Activated T-cell treated with anti-CD3 and anti-CD28 coated beads, Interleukin-2, amount 50 U/mL, for 4 hours (primary cell): ENCODE measurements around the gene EIF1AY. TPM values are rescaled to one million over a fixed set of nuclear protein-coding genes. Genes with fewer than 3 reads are reported as not detected.
"Not testable (repeated sequence)": the region's sequence is repeated elsewhere in the genome, so short reads cannot be mapped to it uniquely, and the experiment has no call there.

Experiments
- ATAC-seq, 2 donors: fragments of 200-7000 bp; cut with Tn5 transposase; one replicate each; pipeline ENCODE4 v1.10.0; 2021
- DNase-seq: peaks from one replicate; pipeline ENCODE4 v3.0.0-alpha.2; 2020
- H3K27me3 Mint-ChIP-seq: one replicate; pipeline ENCODE4 v1.8.0; 2021; ENCODE audit warnings: low read depth, mixed read lengths
- H3K36me3 Mint-ChIP-seq: one replicate; pipeline ENCODE4 v1.8.0; 2022; ENCODE audit warnings: mixed read lengths; ENCODE audit not compliant: insufficient read depth
- H3K4me1 Mint-ChIP-seq: one replicate; pipeline ENCODE4 v1.8.0; 2021; ENCODE audit warnings: low read depth, mixed read lengths
- H3K4me3 Mint-ChIP-seq: one replicate; pipeline ENCODE4 v1.8.0; 2021; ENCODE audit warnings: mild to moderate bottlenecking, moderate library complexity, mixed read lengths
- H3K9me3 Mint-ChIP-seq: one replicate; pipeline ENCODE4 v1.8.0; 2021; ENCODE audit warnings: mixed read lengths
- total RNA-seq, 3 donors: library from RNA; stranded (reverse); gene quantifications; one replicate each; pipeline ENCODE4 v1.2.1, GENCODE V29; 2021

EIF1AY gene, protein sequence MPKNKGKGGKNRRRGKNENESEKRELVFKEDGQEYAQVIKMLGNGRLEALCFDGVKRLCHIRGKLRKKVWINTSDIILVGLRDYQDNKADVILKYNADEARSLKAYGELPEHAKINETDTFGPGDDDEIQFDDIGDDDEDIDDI
- total RNA-seq, result 10 to 100 TPM in 2 of 3 donors, not detected in 1; 71.4 to 72.7 TPM

DNA sequence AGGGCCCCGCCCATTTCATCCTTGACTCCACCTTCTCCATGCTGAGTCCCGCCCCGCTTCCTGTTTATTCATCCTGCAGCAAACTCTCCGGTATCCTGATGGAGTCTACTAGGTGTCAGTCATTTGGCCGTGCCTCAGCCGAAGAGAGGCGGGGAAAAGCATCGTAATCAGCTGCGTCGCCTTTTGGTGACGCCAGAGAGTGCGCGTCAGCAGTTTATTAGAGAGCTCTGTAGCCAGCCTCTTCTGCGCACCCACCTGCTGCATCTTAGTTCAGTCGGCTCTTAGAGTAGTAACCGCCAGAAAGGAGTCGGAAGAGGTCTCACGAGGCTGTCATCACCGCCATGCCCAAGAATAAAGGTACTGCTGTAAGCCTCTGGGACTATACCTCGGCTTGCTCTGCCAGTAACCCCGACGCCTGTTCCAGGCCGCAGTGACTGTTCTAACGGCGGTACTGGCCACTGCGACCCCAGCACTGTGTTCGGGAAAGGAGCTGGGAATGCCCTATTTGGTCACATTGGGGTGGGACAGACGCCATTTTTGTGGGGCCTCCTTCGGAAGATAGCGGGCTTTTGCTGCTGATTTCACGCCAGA, at the start of gene EIF1AY:
Gene EIF1AY (plus strand): TSS at position 246 of the 591 bp plus-strand sequence. CDS start 96 bp downstream, at position 342.
- ATAC-seq, result peak in 1 of 2 donors; percentile 95
- peaks cover 11% of the 10 kb centered on the region for H3K36me3 Mint-ChIP-seq
- H3K9me3 Mint-ChIP-seq, result no peaks in the 10 kb centered on the region
- no peak for DNase-seq
- H3K27me3 Mint-ChIP-seq, result no peaks in the 10 kb centered on the region
- peak within 1 kb of the TSS; percentile 92 for H3K4me3 Mint-ChIP-seq
- H3K4me1 Mint-ChIP-seq, result peaks cover 35% of the 10 kb centered on the region

DNA sequence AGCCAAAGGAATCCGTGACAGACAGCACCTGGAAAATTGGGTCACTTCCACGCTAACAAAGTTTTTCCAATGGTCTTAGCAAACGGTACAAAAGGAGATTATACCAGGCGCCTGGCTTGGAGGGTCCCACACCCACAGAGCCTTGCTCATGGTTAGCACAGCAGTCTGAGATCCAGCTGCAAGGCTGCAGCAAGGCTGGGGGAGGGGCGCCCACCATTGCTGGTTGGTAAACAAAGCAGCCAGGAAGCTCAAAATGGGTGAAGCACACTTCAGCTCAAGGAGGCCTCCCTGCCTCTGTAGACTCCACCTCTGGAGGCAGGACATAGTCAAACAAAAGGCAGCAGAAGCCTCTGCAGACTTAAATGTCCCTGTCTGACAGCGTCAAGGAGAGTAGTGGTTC, 47.1 kb upstream of the EIF1AY start:
- H3K4me3 Mint-ChIP-seq, result no peak overlapping the region
- H3K27me3 Mint-ChIP-seq, result peaks cover 2% of the 10 kb centered on the region
- DNase-seq (no peak), ATAC-seq (no peak)
- peaks cover 15% of the 10 kb centered on the region for H3K4me1 Mint-ChIP-seq
- H3K36me3 Mint-ChIP-seq, result no peaks in the 10 kb centered on the region
- H3K9me3 Mint-ChIP-seq, result peaks cover 5% of the 10 kb centered on the region

DNA sequence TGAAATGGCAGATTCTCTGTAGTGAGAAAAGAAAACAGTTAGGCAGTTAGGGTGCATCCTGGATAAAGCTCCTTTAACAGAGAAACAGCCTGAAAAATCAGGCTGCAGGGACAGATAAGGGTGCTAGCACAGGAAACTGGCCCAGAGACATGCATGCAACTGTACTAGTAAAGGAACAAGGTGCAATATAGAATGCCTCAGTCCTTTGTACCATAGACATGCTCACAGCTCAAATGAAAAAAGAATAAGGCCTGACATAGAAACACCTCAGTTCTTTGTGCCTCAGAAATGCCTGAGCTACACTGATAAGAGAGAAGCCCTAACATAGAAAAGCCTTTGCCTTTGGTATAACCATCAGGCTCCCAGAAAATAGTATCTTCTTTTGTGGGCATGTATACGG, 37.4 kb upstream of the EIF1AY start:
- H3K27me3 Mint-ChIP-seq, result no peaks in the 10 kb centered on the region
- DNase-seq, result no peak
- no peaks in the 10 kb centered on the region for H3K9me3 Mint-ChIP-seq
- H3K36me3 Mint-ChIP-seq, result no peaks in the 10 kb centered on the region
- no peak for ATAC-seq
- H3K4me1 Mint-ChIP-seq, result peaks cover 23% of the 10 kb centered on the region
- no peak overlapping the region for H3K4me3 Mint-ChIP-seq

DNA sequence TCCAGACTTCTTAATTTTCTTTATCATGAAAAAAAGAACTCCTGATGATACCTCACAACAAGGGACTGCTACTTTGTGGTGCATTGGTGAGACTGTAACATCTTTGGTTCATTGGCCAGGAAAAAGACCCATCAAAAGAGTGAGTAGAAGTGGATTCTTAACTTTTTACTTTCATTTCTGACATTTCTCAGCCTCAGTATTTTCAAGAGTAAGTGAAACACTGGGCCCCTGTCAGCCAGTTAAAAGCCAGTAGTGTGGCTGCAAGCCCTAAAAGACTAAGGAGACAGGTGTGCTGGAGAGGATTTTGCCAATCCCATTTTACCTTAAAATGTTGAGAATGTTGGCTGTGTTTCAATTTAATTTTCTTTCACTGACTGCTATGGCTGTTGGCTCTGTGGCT, 36.6 kb upstream of the EIF1AY start:
- no peak for DNase-seq
- no peaks in the 10 kb centered on the region for H3K36me3 Mint-ChIP-seq
- peaks cover 23% of the 10 kb centered on the region for H3K4me1 Mint-ChIP-seq
- H3K9me3 Mint-ChIP-seq, result no peaks in the 10 kb centered on the region
- no peak for ATAC-seq
- no peak overlapping the region for H3K4me3 Mint-ChIP-seq
- H3K27me3 Mint-ChIP-seq, result no peaks in the 10 kb centered on the region

DNA sequence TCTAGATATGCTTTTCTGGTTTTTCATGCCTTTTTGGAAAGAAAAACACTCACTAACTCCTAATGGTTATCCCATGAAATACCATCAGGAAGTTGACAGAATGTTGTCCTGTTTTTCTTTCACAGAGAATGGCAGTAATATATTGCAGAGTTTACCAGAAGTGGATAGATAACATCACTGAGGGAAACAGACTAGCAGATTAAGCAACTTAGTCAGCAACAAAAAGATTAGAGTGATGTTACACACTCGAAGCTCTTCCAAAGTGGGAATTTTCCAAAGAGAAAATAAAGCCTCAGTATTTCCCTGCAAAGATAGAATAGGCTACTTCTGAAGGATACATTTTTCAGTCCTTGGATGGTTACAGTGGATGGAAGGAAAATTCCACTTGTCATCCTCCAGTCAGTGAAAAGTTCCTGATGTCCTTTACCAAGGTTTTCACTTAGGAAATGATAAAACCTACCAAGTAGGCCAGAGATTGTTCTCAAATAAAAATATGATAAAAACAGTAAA, 31.1 kb upstream of the EIF1AY start:
- H3K36me3 Mint-ChIP-seq, result no peaks in the 10 kb centered on the region
- no peak for ATAC-seq
- no peaks in the 10 kb centered on the region for H3K9me3 Mint-ChIP-seq
- no peak for DNase-seq
- peaks cover 9% of the 10 kb centered on the region for H3K4me1 Mint-ChIP-seq
- no peak overlapping the region for H3K4me3 Mint-ChIP-seq
- no peaks in the 10 kb centered on the region for H3K27me3 Mint-ChIP-seq

DNA sequence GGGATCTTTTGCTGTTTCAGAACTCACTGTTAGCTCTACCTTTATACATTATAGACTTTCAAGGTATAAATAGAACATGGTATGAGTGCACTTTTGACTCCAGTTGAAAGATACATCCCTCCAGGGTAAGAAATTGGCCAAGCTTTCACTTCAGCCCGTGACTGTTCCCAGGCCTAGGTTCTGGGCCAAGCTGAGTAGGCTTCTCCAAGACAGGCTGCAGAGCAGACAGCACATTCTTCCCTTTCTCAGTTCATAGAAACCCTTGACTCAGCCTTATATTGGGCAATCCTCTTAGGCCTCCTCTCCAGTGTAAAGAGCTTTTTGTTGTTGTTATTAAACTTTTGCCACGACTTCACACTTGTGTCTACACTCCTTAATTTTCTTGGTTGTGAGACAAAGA, 29.5 kb upstream of the EIF1AY start:
- Mint-ChIP-seq H3K9me3 (no peaks in the 10 kb centered on the region), H3K27me3 (no peaks in the 10 kb centered on the region), H3K4me1 (no peaks in the 10 kb centered on the region), H3K4me3 (no peak overlapping the region), H3K36me3 (no peaks in the 10 kb centered on the region)
- ATAC-seq, result no peak
- no peak for DNase-seq

DNA sequence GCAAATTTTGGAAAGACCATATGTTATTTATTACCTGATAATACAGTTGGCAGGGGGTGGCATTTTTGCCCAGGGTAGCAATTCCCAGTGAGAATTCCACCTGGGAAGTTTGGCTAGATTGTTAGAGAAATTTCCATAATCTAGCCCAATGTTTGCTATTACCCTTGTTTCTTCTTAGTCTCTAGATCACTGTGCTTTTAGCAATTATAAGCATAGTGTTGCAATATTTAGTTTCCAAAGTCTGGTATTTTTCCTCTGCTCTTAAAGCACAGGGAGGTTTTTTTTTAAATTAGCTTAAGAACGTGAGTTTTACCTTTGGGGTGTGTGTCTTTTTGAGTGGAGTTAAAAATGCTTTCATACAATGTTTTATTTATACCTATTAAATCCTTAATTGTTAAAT, 26.3 kb upstream of the EIF1AY start:
- no peaks in the 10 kb centered on the region for H3K27me3 Mint-ChIP-seq
- no peaks in the 10 kb centered on the region for H3K9me3 Mint-ChIP-seq
- DNase-seq (no peak), ATAC-seq (no peak)
- no peaks in the 10 kb centered on the region for H3K36me3 Mint-ChIP-seq
- H3K4me3 Mint-ChIP-seq, result no peak overlapping the region
- H3K4me1 Mint-ChIP-seq, result no peaks in the 10 kb centered on the region

DNA sequence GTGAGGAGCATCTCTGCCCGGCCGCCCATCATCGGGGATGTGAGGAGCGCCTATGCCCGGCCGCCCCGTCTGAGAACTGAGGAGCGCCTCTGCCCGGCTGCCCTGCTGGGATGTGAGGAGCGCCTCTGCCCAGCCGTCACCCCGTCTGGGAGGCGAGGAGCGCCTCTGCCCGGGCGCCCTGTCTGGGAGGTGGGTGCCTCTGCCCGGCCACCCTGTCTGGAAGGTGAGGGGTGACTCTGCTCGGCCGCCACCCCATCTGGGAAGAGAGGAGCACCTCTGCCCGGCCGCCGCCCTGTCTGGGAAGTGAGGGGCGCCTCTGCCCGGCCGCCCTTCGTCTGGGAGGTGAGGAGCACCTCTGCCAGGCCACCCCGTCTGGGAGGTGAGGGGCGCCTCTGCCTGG, 23.7 kb upstream of the EIF1AY start:
- no peak for ATAC-seq
- H3K4me3 Mint-ChIP-seq, result no peak overlapping the region
- no peaks in the 10 kb centered on the region for H3K36me3 Mint-ChIP-seq
- H3K4me1 Mint-ChIP-seq, result no peaks in the 10 kb centered on the region
- no peak for DNase-seq
- H3K27me3 Mint-ChIP-seq, result no peaks in the 10 kb centered on the region
- H3K9me3 Mint-ChIP-seq, result no peaks in the 10 kb centered on the region

DNA sequence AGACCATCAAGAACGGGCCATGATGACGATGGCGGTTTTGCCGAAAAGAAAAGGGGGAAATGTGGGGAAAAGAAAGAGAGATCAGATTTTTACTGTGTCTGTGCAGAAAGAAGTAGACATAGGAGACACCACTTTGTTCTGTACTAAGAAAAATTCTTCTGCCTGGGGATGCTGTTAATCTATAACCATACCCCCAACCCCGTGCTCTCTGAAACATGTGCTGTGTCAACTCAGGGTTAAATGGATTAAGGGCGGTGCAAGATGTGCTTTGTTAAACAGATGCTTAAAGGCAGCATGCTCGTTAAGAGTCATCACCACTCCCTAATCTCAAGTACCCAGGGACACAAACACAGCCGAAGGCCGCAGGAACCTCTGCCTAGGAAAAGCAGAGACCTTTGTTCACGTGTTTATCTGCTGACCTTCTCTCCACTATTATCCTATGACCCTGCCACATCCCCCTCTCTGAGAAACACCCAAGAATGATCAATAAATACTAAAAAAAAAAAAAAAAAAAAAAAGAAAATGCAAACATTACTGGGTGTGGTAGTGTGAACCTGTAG, 22.7 kb upstream of the EIF1AY start:
- not testable (repeated sequence) for H3K36me3 Mint-ChIP-seq

DNA sequence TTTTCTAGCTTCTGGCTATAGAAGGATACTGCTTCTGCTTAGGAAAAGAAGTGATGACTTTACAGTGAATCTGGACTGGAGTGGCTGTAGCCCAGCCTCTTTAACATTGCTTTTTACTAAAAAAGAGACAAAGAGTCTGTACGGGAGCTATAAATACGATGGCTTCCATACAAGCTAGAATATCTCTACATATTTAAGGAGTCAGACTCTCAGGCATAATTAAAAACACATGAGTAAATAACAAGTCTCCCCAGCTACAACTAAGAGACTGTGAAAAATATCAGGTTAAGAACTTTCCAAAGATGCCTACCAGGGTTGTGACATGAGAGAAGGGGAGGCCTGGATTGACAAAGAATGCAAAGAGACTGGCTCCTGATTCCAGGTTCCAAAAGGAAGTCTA, 19.8 kb upstream of the EIF1AY start:
- DNase-seq (no peak), ATAC-seq (no peak)
- H3K4me1 Mint-ChIP-seq, result no peaks in the 10 kb centered on the region
- no peaks in the 10 kb centered on the region for H3K9me3 Mint-ChIP-seq
- H3K36me3 Mint-ChIP-seq, result no peaks in the 10 kb centered on the region
- no peak overlapping the region for H3K4me3 Mint-ChIP-seq
- no peaks in the 10 kb centered on the region for H3K27me3 Mint-ChIP-seq

More for the DNA sequence above, 22.7 kb upstream of the EIF1AY start:
- not testable (repeated sequence) for H3K4me1 Mint-ChIP-seq, H3K9me3 Mint-ChIP-seq, DNase-seq, H3K27me3 Mint-ChIP-seq, H3K4me3 Mint-ChIP-seq, ATAC-seq

DNA sequence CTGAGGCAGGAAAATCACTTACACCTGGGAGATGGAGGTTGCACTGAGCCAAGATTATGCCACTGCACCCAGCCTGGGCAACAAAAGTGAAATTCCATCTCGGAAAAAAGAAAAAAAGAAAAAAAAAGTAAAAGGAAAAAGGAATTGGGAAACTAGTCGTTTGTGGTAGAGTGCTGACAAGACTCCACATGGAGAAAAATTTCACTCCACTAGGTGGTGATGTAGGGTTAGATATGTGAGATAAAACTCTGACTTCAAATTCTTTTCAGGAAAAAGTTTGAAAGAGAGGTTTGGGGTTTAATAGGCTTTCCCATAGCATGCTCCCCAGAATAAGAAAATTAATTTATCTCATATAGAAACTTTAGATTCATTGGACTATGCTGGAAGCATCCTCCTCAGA, 16.9 kb upstream of the EIF1AY start:
- Mint-ChIP-seq H3K9me3 (no peaks in the 10 kb centered on the region), H3K4me1 (no peaks in the 10 kb centered on the region), H3K4me3 (no peak overlapping the region), H3K27me3 (no peaks in the 10 kb centered on the region), H3K36me3 (no peaks in the 10 kb centered on the region)
- DNase-seq (no peak), ATAC-seq (no peak)

DNA sequence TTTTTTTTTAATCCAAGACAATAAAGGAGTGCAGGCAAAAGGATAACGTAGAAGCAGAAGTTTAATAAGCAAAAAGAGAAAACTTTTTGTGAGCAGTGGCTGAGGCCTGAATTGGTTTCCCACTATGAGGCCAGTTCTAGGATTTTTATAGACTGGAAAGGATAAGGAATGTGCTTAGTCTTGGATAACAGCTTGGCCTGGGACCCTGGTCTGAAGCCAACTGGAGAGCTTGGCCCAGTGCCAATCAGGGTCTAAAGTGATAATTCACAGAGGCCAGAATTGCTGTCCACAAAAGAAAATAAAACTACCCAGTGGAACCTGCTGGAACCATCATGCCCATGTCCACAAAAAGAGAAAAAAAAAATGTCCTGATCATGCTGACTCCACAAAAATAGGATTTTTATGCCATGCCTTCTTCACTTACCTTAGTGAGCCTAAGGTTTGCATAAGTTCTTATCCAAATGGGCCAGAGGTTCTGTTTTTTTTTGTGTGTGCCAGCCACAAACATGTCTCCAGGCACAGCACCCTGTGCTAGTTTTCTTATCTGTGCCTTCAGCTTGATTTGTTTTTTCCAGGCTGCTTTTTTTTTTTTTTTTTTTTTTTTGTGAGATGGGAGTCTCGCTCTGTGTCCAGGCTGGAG, 15.6 kb upstream of the EIF1AY start:
- ATAC-seq (no peak), DNase-seq (no peak)
- Mint-ChIP-seq H3K27me3 (no peaks in the 10 kb centered on the region), H3K36me3 (no peaks in the 10 kb centered on the region), H3K9me3 (no peaks in the 10 kb centered on the region), H3K4me1 (no peaks in the 10 kb centered on the region), H3K4me3 (no peak overlapping the region)

DNA sequence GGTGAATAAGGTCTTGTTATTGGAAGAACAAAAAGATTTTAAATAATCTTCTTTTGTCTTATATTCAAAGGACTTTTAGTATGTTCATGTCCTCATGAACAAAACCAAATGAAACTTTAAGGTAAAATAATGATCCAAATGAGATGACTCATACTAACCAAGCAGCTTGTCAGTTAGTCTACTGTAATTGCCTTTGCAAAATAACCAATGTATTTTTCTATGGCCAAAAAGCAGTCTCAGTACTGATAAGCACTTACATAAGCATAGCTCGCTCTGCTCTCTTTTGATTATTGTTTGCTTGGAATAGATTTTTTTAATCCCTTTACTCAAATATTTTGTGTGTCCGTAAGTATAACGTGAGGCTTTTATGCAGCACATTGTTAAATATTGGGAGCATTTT, 4.3 kb upstream of the EIF1AY start:
- Mint-ChIP-seq H3K9me3 (no peaks in the 10 kb centered on the region), H3K4me3 (no peak overlapping the region), H3K4me1 (peaks cover 18% of the 10 kb centered on the region), H3K27me3 (no peaks in the 10 kb centered on the region), H3K36me3 (peaks cover 5% of the 10 kb centered on the region)
- ATAC-seq (no peak), DNase-seq (no peak)

DNA sequence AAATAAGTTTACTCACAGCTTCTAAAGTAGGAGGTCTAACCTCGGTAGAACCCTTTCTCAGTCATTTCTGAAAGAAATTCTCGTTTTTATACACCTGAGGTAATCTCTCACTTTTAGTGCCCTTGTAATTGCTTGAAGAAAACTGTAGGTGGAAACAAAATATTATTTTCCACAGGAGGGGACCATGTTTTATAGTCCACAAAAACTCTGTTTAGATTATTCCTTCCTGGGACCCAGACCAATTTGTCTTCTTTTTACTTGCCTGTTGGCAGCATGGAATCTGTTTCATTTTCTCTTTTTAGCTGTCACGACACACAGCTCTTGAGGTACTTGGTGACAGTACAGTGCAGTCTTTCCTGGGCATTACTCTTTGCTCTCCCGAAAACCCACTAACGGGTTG, 930 bp downstream of the EIF1AY start:
- H3K4me1 Mint-ChIP-seq, result peaks cover 33% of the 10 kb centered on the region
- peak in 1 of 2 donors; percentile 13 for ATAC-seq
- no peaks in the 10 kb centered on the region for H3K9me3 Mint-ChIP-seq
- DNase-seq, result no peak
- peaks cover 12% of the 10 kb centered on the region for H3K36me3 Mint-ChIP-seq
- no peaks in the 10 kb centered on the region for H3K27me3 Mint-ChIP-seq
- peak overlapping the region; percentile 92 for H3K4me3 Mint-ChIP-seq

DNA sequence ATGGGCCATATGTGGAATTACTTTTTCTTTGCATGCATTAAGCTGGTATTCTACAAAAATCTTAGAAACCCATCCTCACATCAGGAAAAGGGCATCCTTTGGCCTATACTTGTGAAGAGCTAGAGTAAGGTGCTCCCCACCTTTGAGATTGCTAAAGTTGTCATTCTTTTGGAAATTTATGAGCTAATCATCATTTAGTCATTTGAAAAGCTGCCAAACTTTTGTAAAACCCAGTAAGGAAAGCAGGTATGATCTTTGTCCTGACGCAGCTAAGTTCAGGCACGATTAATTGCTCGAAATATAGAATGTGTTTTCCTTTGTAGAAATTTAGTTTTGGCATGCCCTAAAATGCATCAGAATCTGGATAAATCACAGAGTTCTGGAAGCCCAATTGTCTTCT, 2.6 kb downstream of the EIF1AY start:
- Mint-ChIP-seq H3K4me1 (peaks cover 28% of the 10 kb centered on the region), H3K4me3 (peak overlapping the region; percentile 16), H3K27me3 (no peaks in the 10 kb centered on the region), H3K9me3 (no peaks in the 10 kb centered on the region), H3K36me3 (peaks cover 7% of the 10 kb centered on the region)
- ATAC-seq (no peak), DNase-seq (no peak)
